LNCaP clone FGC (cell line): Measurements from ENCODE around the gene FMC1.
A peak's percentile ranks its signal among the peaks of the same experiment; 100 is the strongest.
"Not testable (repeated sequence)": the region's sequence is repeated elsewhere in the genome, so short reads cannot be mapped to it uniquely, and the experiment has no call there.

ENCODE experiments used
- DNase-seq: peaks from one replicate; pipeline ENCODE4 v3.0.0-alpha.2; 2011; ENCODE audit warnings: low read depth
- H3K4me3 ChIP-seq: 2 replicates; pipeline ENCODE4 v1.5.1; 2011; ENCODE audit warnings: mild to moderate bottlenecking, low read depth, low read length, control low read depth
- TF ChIP-seq, protein P1 (sequence below): IDR thresholded peaks from 2 replicates; pipeline ENCODE4 v1.5.1; 2012; ENCODE audit warnings: mild to moderate bottlenecking; ENCODE audit not compliant: control insufficient read depth, insufficient read depth; ENCODE audit errors: extremely low read depth

FMC1 gene

DNA sequence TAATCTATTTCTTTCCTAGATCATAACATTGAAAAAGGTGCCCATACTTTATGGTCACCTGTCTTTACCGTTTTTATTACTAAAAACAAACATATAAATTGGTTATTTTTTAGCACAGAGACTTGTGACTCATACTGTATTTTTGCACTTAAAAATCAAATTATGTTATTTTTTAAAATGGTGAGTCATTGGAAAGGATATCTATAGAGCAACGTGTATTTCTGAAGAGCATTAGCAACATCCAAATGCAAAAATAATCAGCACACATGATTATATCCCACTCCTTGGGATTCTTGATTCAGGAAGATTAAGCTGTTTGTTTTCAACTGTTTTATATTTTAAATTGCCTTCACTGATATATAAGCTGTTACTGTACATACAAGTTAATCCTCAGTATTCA is 40.7 kb upstream of the FMC1 start:
- H3K4me3 ChIP-seq: no peak overlapping the region
- TF ChIP-seq, protein P1, sequence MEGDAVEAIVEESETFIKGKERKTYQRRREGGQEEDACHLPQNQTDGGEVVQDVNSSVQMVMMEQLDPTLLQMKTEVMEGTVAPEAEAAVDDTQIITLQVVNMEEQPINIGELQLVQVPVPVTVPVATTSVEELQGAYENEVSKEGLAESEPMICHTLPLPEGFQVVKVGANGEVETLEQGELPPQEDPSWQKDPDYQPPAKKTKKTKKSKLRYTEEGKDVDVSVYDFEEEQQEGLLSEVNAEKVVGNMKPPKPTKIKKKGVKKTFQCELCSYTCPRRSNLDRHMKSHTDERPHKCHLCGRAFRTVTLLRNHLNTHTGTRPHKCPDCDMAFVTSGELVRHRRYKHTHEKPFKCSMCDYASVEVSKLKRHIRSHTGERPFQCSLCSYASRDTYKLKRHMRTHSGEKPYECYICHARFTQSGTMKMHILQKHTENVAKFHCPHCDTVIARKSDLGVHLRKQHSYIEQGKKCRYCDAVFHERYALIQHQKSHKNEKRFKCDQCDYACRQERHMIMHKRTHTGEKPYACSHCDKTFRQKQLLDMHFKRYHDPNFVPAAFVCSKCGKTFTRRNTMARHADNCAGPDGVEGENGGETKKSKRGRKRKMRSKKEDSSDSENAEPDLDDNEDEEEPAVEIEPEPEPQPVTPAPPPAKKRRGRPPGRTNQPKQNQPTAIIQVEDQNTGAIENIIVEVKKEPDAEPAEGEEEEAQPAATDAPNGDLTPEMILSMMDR: no peak
- no peak for DNase-seq

DNA sequence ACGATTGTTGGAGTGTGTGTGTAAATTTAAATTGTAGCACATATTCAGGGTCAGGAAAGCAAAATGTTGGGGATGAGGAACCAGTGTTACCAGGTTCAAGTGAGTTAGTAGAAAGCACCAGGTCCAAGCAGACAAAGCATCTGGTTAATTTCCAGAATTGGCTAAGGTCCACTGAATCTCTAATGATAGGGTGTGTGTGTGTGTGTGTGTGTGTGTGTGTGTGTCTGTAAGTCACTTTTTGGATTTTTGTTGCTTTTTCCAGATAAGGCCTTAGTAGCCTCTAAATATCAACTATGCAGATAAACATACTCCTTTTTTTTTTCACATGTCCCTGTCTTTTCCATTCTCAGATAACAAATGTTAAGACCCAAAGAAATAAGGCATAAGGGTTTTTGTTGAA is 36.6 kb upstream of the FMC1 start:
- no peak for DNase-seq
- TF ChIP-seq, protein P1: no peak

DNA sequence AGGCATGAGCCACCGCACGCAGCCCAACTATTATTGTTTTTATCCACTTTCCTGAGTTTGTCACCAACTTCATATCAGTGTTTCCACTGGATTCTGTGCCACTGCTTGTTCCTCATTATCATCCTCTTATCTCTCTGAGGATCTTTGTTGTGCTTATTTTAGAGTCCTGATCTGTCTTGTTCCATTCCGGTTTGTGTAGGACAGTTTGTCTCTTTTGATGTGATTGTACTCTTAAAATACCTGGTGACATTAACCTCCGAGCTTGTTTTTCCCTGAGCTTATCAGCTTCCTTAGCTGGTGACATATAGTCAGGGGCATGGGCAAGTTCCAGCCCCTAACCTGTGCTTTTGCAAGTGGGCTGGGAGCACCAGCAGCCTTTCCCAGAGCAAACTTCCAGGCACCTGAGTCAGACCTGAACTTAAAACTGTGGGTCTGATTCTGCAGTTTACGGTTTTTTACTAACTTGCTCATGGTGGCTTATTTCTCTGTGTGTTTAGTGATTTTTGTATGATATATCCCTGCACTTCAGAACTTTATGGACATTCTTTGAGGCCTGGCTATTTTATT is 23.1 kb upstream of the FMC1 start:
- peak; percentile 56 for DNase-seq
- TF ChIP-seq, protein P1: no peak
- H3K4me3 ChIP-seq: peak overlapping the region; percentile 3; the same call in 1 of the 2 replicates

More for the DNA sequence above, 36.6 kb upstream of the FMC1 start:
- H3K4me3 ChIP-seq: no peak overlapping the region

DNA sequence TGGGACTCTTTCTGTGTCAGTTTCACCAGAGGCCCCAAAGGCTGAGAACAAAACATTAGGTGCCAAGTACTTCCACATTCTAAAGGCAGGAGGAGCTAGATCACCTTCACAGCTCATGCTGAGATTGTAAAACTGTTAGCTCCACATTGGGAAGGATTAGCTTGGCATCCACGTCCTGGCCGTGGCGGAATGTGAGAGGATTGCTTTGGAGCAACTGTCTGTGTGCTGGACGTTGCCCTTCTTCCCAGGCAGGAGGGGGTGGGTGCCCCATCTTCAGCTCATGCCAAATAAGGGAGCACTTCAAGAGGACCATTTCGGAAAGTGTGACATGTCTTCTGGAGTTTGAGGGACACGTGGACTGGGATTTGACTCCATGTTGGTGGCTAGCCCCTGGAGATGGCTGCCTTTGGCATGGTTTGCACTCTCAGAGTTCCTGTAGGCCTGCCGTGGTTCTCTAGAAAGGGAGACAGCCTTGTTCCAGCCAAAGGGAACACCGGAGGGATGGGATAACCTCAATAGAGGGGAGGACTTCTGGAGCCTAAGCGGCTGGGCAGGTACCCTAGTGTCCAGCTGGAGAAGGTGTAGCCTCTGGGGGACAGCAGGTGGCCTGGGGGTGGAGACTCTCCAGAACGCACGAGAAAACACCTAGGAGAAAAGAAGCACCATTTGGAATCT is 19.9 kb upstream of the FMC1 start:
- peak; percentile 23 for DNase-seq
- no peak overlapping the region for H3K4me3 ChIP-seq
- TF ChIP-seq, protein P1: peak; percentile 40

- H3K4me3 ChIP-seq, DNase-seq: not testable (repeated sequence)
These were observed 16.4 kb upstream of the FMC1 start for GRCh38 chr7:139324709-139325108.

DNA sequence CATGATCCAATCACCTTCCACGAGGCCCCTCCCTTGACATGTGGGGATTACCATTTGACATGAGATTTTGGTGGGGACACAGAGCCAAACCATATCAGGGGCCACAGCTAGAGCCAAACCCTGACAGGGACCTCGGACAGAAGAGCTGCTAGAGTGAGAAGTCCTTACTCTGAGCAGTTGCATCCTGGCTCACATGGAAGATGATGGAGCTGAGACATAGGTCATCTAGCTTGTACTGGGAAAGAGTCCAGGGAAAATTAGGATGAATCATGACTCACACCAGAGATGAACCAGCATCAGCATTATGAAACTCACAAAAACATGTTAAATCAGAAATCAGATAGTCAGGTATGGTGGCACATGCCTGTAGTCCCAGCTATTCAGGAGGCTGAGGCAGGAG is 12.8 kb upstream of the FMC1 start:
- H3K4me3 ChIP-seq: no peak overlapping the region
- TF ChIP-seq, protein P1: no peak
- no peak for DNase-seq

- H3K4me3 ChIP-seq: no peak overlapping the region
- DNase-seq: no peak
- TF ChIP-seq, protein P1: no peak
These were observed 12.0 kb upstream of the FMC1 start for GRCh38 chr7:139329119-139329518.
